Neural progenitor cell (in vitro differentiated cells): ENCODE data around the gene PPARGC1A. TPM values are rescaled to one million over a fixed set of nuclear protein-coding genes. Genes with fewer than 3 reads are reported as not detected.

Experiments used
- DNase-seq: peaks from one replicate; pipeline ENCODE4 v3.0.0-alpha.2; 2016; ENCODE audit warnings: low spot score
- H2AFZ ChIP-seq: fragments of 200-600 bp; sonication (generic); replicated peaks from 2 replicates; pipeline ENCODE4 v1.6.1; 2016; ENCODE audit warnings: antibody characterized with exemption
- H3F3A ChIP-seq: fragments of 200-600 bp; sonication (generic); 2 replicates; pipeline ENCODE4 v1.6.1; 2016; ENCODE audit warnings: antibody characterized with exemption, low read depth
- H3K27ac ChIP-seq: fragments of 200-600 bp; sonication (generic); 2 replicates; pipeline ENCODE4 v1.5.1; 2016; ENCODE audit warnings: mild to moderate bottlenecking
- H3K27me3 ChIP-seq: fragments of 200-600 bp; sonication (generic); 2 replicates; pipeline ENCODE4 v1.6.1; 2016; ENCODE audit warnings: mild to moderate bottlenecking, moderate library complexity
- H3K36me3 ChIP-seq: fragments of 200-600 bp; sonication (generic); 2 replicates; pipeline ENCODE4 v1.5.1; 2016
- H3K4me1 ChIP-seq: fragments of 200-600 bp; sonication (generic); 2 replicates; pipeline ENCODE4 v1.6.1; 2016; ENCODE audit warnings: mixed run types
- H3K4me2 ChIP-seq: fragments of 200-600 bp; sonication (generic); 2 replicates; pipeline ENCODE4 v1.6.1; 2016
- H3K4me3 ChIP-seq: fragments of 200-600 bp; sonication (generic); 2 replicates; pipeline ENCODE4 v1.5.1; 2016
- H3K79me2 ChIP-seq: fragments of 200-600 bp; sonication (generic); 2 replicates; pipeline ENCODE4 v1.6.1; 2016; ENCODE audit warnings: low read depth
- H3K9ac ChIP-seq: fragments of 200-600 bp; sonication (generic); 2 replicates; pipeline ENCODE4 v1.6.1; 2016
- H3K9me3 ChIP-seq: fragments of 200-600 bp; sonication (generic); 2 replicates; pipeline ENCODE4 v1.5.1; 2016; ENCODE audit warnings: low read depth
- H4K20me1 ChIP-seq: fragments of 200-600 bp; sonication (generic); 2 replicates; pipeline ENCODE4 v1.6.1; 2016; ENCODE audit warnings: low read depth
- H3K27ac Mint-ChIP-seq: 3 replicates; pipeline ENCODE4 v1.8.0; 2021; ENCODE audit warnings: mixed read lengths
- H3K27me3 Mint-ChIP-seq: 2 replicates; pipeline ENCODE4 v1.8.0; 2022; ENCODE audit warnings: low read depth, mild to moderate bottlenecking, inconsistent platforms, moderate library complexity, mixed read lengths; ENCODE audit not compliant: insufficient read depth
- H3K36me3 Mint-ChIP-seq: 3 replicates; pipeline ENCODE4 v1.8.0; 2021; ENCODE audit warnings: mixed read lengths
- H3K4me1 Mint-ChIP-seq: 3 replicates; pipeline ENCODE4 v1.8.0; 2021; ENCODE audit warnings: mixed read lengths
- H3K4me3 Mint-ChIP-seq: 3 replicates; pipeline ENCODE4 v1.8.0; 2021; ENCODE audit warnings: mild to moderate bottlenecking, moderate library complexity, mixed read lengths
- H3K9me3 Mint-ChIP-seq: 3 replicates; pipeline ENCODE4 v1.8.0; 2020; ENCODE audit warnings: mixed read lengths
- CTCF ChIP-seq: fragments of 200-600 bp; sonication (generic); IDR thresholded peaks from 2 replicates; pipeline ENCODE4 v1.5.1; 2017; ENCODE audit warnings: antibody characterized with exemption, mild to moderate bottlenecking
- EZH2 ChIP-seq: fragments of 200-600 bp; sonication (generic); IDR thresholded peaks from 2 replicates; pipeline ENCODE4 v1.6.1; 2017; ENCODE audit warnings: antibody characterized with exemption, mild to moderate bottlenecking, moderate library complexity
- EZH2phosphoT487 ChIP-seq: fragments of 200-600 bp; sonication (generic); IDR thresholded peaks from 2 replicates; pipeline ENCODE4 v1.6.1; 2017; ENCODE audit warnings: antibody characterized with exemption
- total RNA-seq: library from RNA; depleted of rRNA; stranded (reverse); fragments of >200 nt; gene quantifications from 2 replicates; pipeline ENCODE4 v1.2.3, GENCODE V29; 2015; ENCODE audit warnings: low replicate concordance

Gene PPARGC1A
- total RNA-seq, 1 donor from 2014 or later: 6.6 TPM

DNA sequence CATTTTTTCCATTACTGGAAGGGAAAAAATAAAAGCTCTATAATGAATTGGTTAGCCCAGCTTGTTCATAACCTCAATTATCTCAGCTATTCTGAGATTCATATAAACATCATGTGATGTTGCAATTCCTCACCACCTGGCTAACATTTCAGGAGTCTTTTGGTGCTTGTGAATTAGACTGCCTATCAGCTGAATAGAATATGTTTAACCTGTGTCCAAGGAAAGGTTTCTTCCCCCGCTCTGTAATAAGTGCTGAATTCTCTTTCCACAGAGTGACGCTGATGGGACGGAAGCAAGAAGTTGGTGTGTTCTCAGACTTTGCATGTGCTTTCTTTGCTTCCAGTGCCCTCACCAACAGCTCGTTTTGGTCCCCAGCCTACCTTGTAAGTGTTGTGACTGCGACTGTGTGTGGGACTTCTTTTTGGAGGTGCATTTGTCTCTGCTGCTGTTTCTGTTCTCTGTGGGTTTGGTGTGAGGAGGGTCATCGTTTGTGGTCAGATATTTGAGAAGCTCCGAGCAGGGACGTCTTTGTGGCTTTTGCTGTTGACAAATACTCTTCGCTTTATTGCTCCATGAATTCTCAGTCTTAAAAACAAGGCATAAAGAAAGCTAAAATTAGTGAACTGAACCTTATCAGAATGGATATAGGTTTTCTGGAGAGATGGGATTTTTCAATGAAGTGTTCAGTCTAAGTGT, 61.7 kb downstream of the PPARGC1A start:
- H3K79me2 ChIP-seq: no peaks in the 10 kb centered on the region
- H3K36me3 ChIP-seq: no peaks in the 10 kb centered on the region
- no peak overlapping the region for H3K9ac ChIP-seq
- H3K27me3 ChIP-seq: no peaks in the 10 kb centered on the region
- no peaks in the 10 kb centered on the region for H4K20me1 ChIP-seq
- no peak overlapping the region for H3K4me2 ChIP-seq
- H3K36me3 Mint-ChIP-seq: no peaks in the 10 kb centered on the region
- H2AFZ ChIP-seq: no peak overlapping the region
- H3K27ac Mint-ChIP-seq: no peak overlapping the region
- H3K4me3 ChIP-seq: no peak overlapping the region
- H3K27me3 Mint-ChIP-seq: peaks cover 4% of the 10 kb centered on the region
- DNase-seq: no peak
- no peaks in the 10 kb centered on the region for H3K9me3 Mint-ChIP-seq
- no peaks in the 10 kb centered on the region for H3K9me3 ChIP-seq
- H3K4me3 Mint-ChIP-seq: no peak overlapping the region
- no peaks in the 10 kb centered on the region for H3K4me1 Mint-ChIP-seq
- H3K4me1 ChIP-seq: no peaks in the 10 kb centered on the region
- H3K27ac ChIP-seq: no peak overlapping the region
- no peak for TF ChIP-seq CTCF
- no peaks in the 10 kb centered on the region for H3F3A ChIP-seq

- Histone ChIP-seq H3K79me2 (no peaks in the 10 kb centered on the region), H3F3A (no peaks in the 10 kb centered on the region), H3K4me2 (no peak overlapping the region), H3K36me3 (no peaks in the 10 kb centered on the region), H3K27me3 (no peaks in the 10 kb centered on the region), H4K20me1 (no peaks in the 10 kb centered on the region), H2AFZ (no peak overlapping the region), H3K4me3 (no peak overlapping the region), H3K4me1 (no peaks in the 10 kb centered on the region), H3K9me3 (no peaks in the 10 kb centered on the region), H3K9ac (no peak overlapping the region), H3K27ac (no peak overlapping the region)
- peaks cover 10% of the 10 kb centered on the region for H3K4me1 Mint-ChIP-seq
- TF ChIP-seq EZH2 (no peak), CTCF (no peak), EZH2phosphoT487 (no peak)
- no peak overlapping the region for H3K4me3 Mint-ChIP-seq
- no peak overlapping the region for H3K27ac Mint-ChIP-seq
- no peaks in the 10 kb centered on the region for H3K9me3 Mint-ChIP-seq
- peaks cover 4% of the 10 kb centered on the region for H3K27me3 Mint-ChIP-seq
- no peak for DNase-seq
- H3K36me3 Mint-ChIP-seq: no peaks in the 10 kb centered on the region
Observed at GRCh38 chr4:23822181-23822580, 67.7 kb downstream of the PPARGC1A start.

- Histone ChIP-seq H2AFZ (no peak overlapping the region), H3K4me2 (no peak overlapping the region), H3K9me3 (no peaks in the 10 kb centered on the region), H4K20me1 (no peaks in the 10 kb centered on the region), H3K79me2 (no peaks in the 10 kb centered on the region), H3F3A (no peaks in the 10 kb centered on the region), H3K36me3 (no peaks in the 10 kb centered on the region), H3K4me3 (no peak overlapping the region), H3K27me3 (no peaks in the 10 kb centered on the region), H3K9ac (no peak overlapping the region), H3K4me1 (peaks cover 5% of the 10 kb centered on the region), H3K27ac (no peak overlapping the region)
- H3K4me3 Mint-ChIP-seq: no peak overlapping the region
- no peak overlapping the region for H3K27ac Mint-ChIP-seq
- H3K4me1 Mint-ChIP-seq: peaks cover 27% of the 10 kb centered on the region
- H3K27me3 Mint-ChIP-seq: no peaks in the 10 kb centered on the region
- no peak for DNase-seq
- no peaks in the 10 kb centered on the region for H3K9me3 Mint-ChIP-seq
- H3K36me3 Mint-ChIP-seq: peaks cover under 1% of the 10 kb centered on the region
- TF ChIP-seq EZH2: no peak
- no peak for TF ChIP-seq EZH2phosphoT487
Observed at GRCh38 chr4:23819041-23819511, 70.8 kb downstream of the PPARGC1A start.

DNA sequence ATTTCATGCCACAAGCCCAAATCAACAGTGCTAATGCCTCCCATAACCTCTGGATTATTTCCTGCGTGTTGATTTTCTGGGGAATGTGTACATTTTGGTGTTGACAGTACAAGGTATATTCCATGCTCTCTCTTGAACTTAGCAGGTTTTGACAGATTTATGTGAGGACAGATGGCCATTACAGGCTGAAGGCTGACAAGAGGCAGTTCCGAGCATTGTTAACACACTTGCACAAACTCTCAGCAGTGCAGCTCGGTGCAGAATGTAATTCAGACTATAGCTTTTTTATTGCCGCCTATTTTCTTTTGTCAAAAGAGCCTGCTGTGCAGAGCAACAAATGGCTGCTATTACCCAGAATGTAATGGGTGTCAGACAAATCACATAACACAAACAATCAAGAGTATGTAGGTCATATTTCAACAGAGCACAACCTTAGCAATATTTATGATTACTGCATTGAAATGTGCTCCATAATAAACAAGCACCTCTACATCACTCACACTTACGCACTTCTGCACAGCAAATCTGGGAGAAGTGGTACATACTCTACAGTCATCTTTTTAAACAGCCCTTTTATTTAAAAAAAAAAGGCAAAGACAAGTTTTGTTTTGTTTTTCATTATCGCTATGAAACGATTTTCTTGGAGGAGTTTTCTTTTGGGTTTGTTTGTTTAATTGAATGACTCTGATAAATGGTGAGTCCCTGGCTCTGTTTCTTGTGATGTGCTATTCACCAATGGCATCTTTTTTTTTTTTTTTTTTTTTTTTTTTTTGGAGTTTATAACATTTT, 71.6 kb downstream of the PPARGC1A start:
- H3K9ac ChIP-seq: no peak overlapping the region
- H3K4me2 ChIP-seq: no peak overlapping the region
- H3K27me3 Mint-ChIP-seq: no peaks in the 10 kb centered on the region
- peaks cover 2% of the 10 kb centered on the region for H3K9me3 Mint-ChIP-seq
- no peaks in the 10 kb centered on the region for H3K9me3 ChIP-seq
- H3K4me3 Mint-ChIP-seq: no peak overlapping the region
- no peaks in the 10 kb centered on the region for H3K36me3 ChIP-seq
- no peak overlapping the region for H3K27ac Mint-ChIP-seq
- H2AFZ ChIP-seq: no peak overlapping the region
- no peaks in the 10 kb centered on the region for H3F3A ChIP-seq
- no peak overlapping the region for H3K4me3 ChIP-seq
- TF ChIP-seq EZH2phosphoT487 (no peak), CTCF (no peak), EZH2 (no peak)
- H3K27me3 ChIP-seq: no peaks in the 10 kb centered on the region
- peaks cover 7% of the 10 kb centered on the region for H3K36me3 Mint-ChIP-seq
- peaks cover 27% of the 10 kb centered on the region for H3K4me1 Mint-ChIP-seq
- no peaks in the 10 kb centered on the region for H4K20me1 ChIP-seq
- no peaks in the 10 kb centered on the region for H3K79me2 ChIP-seq
- H3K4me1 ChIP-seq: peaks cover 5% of the 10 kb centered on the region
- H3K27ac ChIP-seq: no peak overlapping the region
- DNase-seq: no peak
